ENCODE data around the gene TXNRD2.
"Not testable (repeated sequence)": the region's sequence is repeated elsewhere in the genome, so short reads cannot be mapped to it uniquely, and the experiment has no call there.

TXNRD2 gene

DNA sequence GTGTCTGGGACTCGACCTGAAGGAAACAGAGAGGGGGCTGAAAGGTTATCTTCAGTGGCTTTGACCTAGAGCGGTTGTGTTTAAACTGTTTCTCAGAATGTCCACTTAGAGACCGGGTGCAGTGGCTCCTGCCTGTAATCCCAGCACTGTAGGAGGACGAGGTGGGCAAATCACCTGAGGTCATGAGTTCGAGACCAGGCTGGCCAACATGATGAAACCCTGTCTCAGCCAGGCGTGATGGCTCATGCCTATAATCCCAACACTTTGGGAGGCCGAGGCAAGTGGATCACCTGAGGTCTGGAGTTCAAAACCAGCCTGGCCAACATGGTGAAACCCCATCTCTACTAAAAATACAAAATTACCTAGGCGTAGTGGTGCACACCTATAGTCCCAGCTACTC is 58.2 kb downstream of the TXNRD2 start:
- H2AFZ ChIP-seq (ENCODE audit: low read length); H4K8ac ChIP-seq (ENCODE audit: low read depth, low read length); H3K14ac ChIP-seq (ENCODE audit: low read length); H2BK12ac ChIP-seq (ENCODE audit: low read length); H3K27ac ChIP-seq (replicated peaks; ENCODE audit: low read length); H3K4me3 ChIP-seq (ENCODE audit: low read length in 2 of 2); H3K18ac ChIP-seq (ENCODE audit: low read length); H3K4me2 ChIP-seq (ENCODE audit: insufficient read depth, low read length, poor library complexity, severe bottlenecking); DNase-seq (ENCODE audit: low spot score); H3K36me3 ChIP-seq (replicated peaks in 1 of 2; ENCODE audit: control insufficient read depth in 2 of 2, insufficient read depth in 2 of 2, low read length in 2 of 2); H4K91ac ChIP-seq (ENCODE audit: low read depth, low read length, poor library complexity); H3K4ac ChIP-seq (ENCODE audit: low read length); H3K79me1 ChIP-seq (ENCODE audit: low read depth, low read length); H2BK120ac ChIP-seq (ENCODE audit: low read depth, low read length); H2BK15ac ChIP-seq (ENCODE audit: low read length); H3K27me3 ChIP-seq (ENCODE audit: control insufficient read depth in 3 of 3, insufficient read depth in 3 of 3, low read depth in 1 of 3, low read length in 3 of 3); H3K9me3 ChIP-seq (replicated peaks in 1 of 2; ENCODE audit: control insufficient read depth in 2 of 2, insufficient read depth in 1 of 2, low read depth in 1 of 2, low read length in 2 of 2); H3K23ac ChIP-seq (ENCODE audit: low read depth, low read length, poor library complexity); H3K9ac ChIP-seq (ENCODE audit: low read depth, low read length, poor library complexity): not testable (repeated sequence)
- peak overlapping the region; percentile 75 for H2BK5ac ChIP-seq (ENCODE audit: low read length)
- peak overlapping the region; percentile 95 for H2AK5ac ChIP-seq (ENCODE audit: low read depth, low read length)
- WGBS, 2 donors (ENCODE audit: extremely low coverage in 2 of 2, insufficient read length in 2 of 2, insufficient replicate concordance in 1 of 2): no CpG with 5 or more reads among the region's 8 CpGs
- peaks cover 28 to 38% of the 10 kb centered on the region in 2 donors for H3K4me1 ChIP-seq (ENCODE audit: control insufficient read depth in 2 of 2, insufficient read depth in 1 of 2, low read depth in 1 of 2, low read length in 2 of 2)

DNA sequence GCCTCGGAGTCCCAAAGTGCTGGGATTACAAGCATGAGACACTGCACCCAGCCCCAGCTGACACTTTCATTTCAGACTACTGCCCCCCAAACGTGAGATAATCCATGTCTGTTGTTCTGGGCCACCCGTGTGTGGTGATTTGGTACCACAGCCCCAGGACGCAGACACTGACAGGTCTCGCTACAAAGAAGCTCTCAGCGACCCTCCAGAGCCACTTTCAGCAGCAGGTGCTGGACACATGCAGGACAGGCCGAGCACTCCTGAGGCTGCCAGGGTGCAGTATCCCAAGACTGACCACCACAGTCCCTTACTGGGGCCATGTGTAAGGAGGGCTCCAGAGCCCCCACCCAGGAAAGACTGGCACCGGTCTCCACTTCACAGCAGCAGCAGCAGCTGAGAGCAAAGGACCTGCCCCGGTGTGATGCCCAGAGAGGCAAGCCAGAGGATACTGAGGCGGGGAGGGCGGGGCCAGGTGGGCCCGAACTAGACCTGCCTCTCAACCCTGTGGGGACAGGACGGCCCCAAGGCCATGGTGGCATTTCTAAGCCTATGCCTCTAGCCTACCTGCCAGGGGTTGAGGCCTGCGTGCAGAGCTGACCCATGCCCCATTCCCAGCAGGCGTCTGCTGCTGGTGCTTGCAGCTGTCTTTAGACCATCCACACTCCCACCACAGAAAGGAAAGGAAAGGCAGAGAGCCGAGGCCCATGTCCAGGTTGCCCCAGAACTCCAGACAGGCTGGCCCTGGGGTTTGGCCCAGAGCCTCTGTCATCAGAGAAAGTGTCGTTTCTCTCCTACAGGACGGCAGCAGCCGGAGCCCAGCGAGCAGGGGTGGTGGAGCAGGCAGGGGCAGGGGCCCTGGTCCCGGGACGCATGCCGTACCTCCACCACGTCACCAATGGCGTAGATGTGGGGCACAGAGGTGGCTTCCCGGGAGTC is 58.9 kb downstream of the TXNRD2 start:
- peak overlapping the region; percentile 69 for H2BK15ac ChIP-seq (ENCODE audit: low read length)
- peak overlapping the region; percentile 95 for H2AK5ac ChIP-seq (ENCODE audit: low read depth, low read length)
- no peaks in the 10 kb centered on the region for H3K36me3 ChIP-seq (replicated peaks in 1 of 2; ENCODE audit: control insufficient read depth in 2 of 2, insufficient read depth in 2 of 2, low read length in 2 of 2)
- peak overlapping the region; percentile 94 for H3K18ac ChIP-seq (ENCODE audit: low read length)
- peaks cover 28 to 44% of the 10 kb centered on the region in 2 donors for H3K4me1 ChIP-seq (ENCODE audit: control insufficient read depth in 2 of 2, insufficient read depth in 1 of 2, low read depth in 1 of 2, low read length in 2 of 2)
- H3K4me2 ChIP-seq (ENCODE audit: insufficient read depth, low read length, poor library complexity, severe bottlenecking): no peak overlapping the region
- peak overlapping the region; percentile 96 for H2BK12ac ChIP-seq (ENCODE audit: low read length)
- peaks cover 11% of the 10 kb centered on the region for H3K79me1 ChIP-seq (ENCODE audit: low read depth, low read length)
- DNase-seq (ENCODE audit: low spot score): no peak
- peak overlapping the region; percentile 75 for H2BK5ac ChIP-seq (ENCODE audit: low read length)
- H4K8ac ChIP-seq (ENCODE audit: low read depth, low read length): peak overlapping the region; percentile 0
- H3K27ac ChIP-seq (replicated peaks; ENCODE audit: low read length): peak overlapping the region; percentile 97
- no peak overlapping the region for H3K9ac ChIP-seq (ENCODE audit: low read depth, low read length, poor library complexity)
- WGBS, 2 donors (ENCODE audit: extremely low coverage in 2 of 2, insufficient read length in 2 of 2, insufficient replicate concordance in 1 of 2): no CpG with 5 or more reads among the region's 26 CpGs
- peak overlapping the region; percentile 81 for H3K23ac ChIP-seq (ENCODE audit: low read depth, low read length, poor library complexity)
- no peak overlapping the region for H3K4me3 ChIP-seq (ENCODE audit: low read length in 2 of 2)
- H3K4ac ChIP-seq (ENCODE audit: low read length): peak overlapping the region; percentile 57
- H4K91ac ChIP-seq (ENCODE audit: low read depth, low read length, poor library complexity): peak overlapping the region; percentile 65
- H2AFZ ChIP-seq (ENCODE audit: low read length): no peak overlapping the region
- H2BK120ac ChIP-seq (ENCODE audit: low read depth, low read length): no peak overlapping the region
- H3K27me3 ChIP-seq (ENCODE audit: control insufficient read depth in 3 of 3, insufficient read depth in 3 of 3, low read depth in 1 of 3, low read length in 3 of 3): peaks cover 0 to 3% (median 0%) of the 10 kb centered on the region in 3 experiments
- peak overlapping the region; percentile 66 for H3K14ac ChIP-seq (ENCODE audit: low read length)
- H3K9me3 ChIP-seq (replicated peaks in 1 of 2; ENCODE audit: control insufficient read depth in 2 of 2, insufficient read depth in 1 of 2, low read depth in 1 of 2, low read length in 2 of 2): no peaks in the 10 kb centered on the region

DNA sequence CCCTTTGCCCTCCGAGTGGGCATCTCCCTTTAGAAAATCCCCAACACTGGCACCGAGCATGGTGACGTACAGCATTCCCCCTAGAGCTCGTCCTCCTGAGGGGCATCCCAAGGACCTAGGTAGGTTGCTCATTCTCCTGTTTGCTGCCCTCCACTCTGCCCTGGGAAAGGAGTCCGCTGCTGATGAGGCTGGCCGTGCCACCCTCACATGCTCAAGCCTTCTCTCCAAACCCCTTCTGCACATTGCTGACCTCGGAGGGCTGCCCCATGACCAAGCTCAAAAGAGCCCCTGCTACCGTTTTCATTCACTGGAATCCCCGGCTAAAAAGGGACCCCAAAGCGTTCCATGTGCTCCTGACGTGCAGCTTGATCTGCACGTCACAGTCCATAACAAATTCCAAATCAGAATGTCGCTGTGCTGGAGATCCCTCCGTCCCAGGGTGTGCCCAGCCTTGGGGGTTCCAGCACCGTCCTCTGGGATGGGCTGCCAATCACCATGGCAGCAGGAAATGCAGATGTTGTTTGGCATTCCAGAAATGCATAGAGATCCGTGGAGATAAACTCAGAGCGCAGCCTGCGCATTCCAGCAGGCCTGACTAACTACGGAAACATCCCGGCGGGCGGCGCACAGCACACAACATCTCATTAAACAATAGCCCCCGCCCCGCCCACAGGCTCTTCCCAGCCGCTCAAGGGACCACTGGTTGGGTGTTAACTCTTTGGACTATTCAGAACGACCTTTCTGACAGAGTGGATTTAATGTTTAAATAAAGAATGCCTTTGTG is 60.6 kb downstream of the TXNRD2 start:
- Histone ChIP-seq H3K23ac (ENCODE audit: low read depth, low read length, poor library complexity) (peak overlapping the region; percentile 4), H2AFZ (ENCODE audit: low read length) (peak overlapping the region; percentile 81), H4K91ac (ENCODE audit: low read depth, low read length, poor library complexity) (peak overlapping the region; percentile 81), H4K8ac (ENCODE audit: low read depth, low read length) (peak overlapping the region; percentile 92), H3K79me1 (ENCODE audit: low read depth, low read length) (peaks cover 15% of the 10 kb centered on the region), H2AK5ac (ENCODE audit: low read depth, low read length) (peak overlapping the region; percentile 99), H3K36me3 (replicated peaks in 1 of 2; ENCODE audit: control insufficient read depth in 2 of 2, insufficient read depth in 2 of 2, low read length in 2 of 2) (peaks cover 0 to 3% of the 10 kb centered on the region in 2 donors), H2BK120ac (ENCODE audit: low read depth, low read length) (peak overlapping the region; percentile 42), H3K18ac (ENCODE audit: low read length) (peak overlapping the region; percentile 96), H3K27ac (replicated peaks; ENCODE audit: low read length) (peak overlapping the region; percentile 97), H3K4me2 (ENCODE audit: insufficient read depth, low read length, poor library complexity, severe bottlenecking) (peak overlapping the region; percentile 47), H2BK12ac (ENCODE audit: low read length) (peak overlapping the region; percentile 99), H3K9me3 (replicated peaks in 1 of 2; ENCODE audit: control insufficient read depth in 2 of 2, insufficient read depth in 1 of 2, low read depth in 1 of 2, low read length in 2 of 2) (no peaks in the 10 kb centered on the region), H3K27me3 (ENCODE audit: control insufficient read depth in 3 of 3, insufficient read depth in 3 of 3, low read depth in 1 of 3, low read length in 3 of 3) (no peaks in the 10 kb centered on the region), H3K4me1 (ENCODE audit: control insufficient read depth in 2 of 2, insufficient read depth in 1 of 2, low read depth in 1 of 2, low read length in 2 of 2) (peaks cover 28 to 47% of the 10 kb centered on the region in 2 donors), H3K4me3 (ENCODE audit: low read length in 2 of 2) (peak overlapping the region; percentile 35 to 73), H3K9ac (ENCODE audit: low read depth, low read length, poor library complexity) (peak overlapping the region; percentile 92), H2BK15ac (ENCODE audit: low read length) (peak overlapping the region; percentile 91), H3K4ac (ENCODE audit: low read length) (peak overlapping the region; percentile 96), H3K14ac (ENCODE audit: low read length) (peak overlapping the region; percentile 65), H2BK5ac (ENCODE audit: low read length) (peak overlapping the region; percentile 84)
- WGBS, 2 donors (ENCODE audit: extremely low coverage in 2 of 2, insufficient read length in 2 of 2, insufficient replicate concordance in 1 of 2): no CpG with 5 or more reads among the region's 27 CpGs
- peak; percentile 92 for DNase-seq (ENCODE audit: low spot score)

All from neuronal stem cell (in vitro differentiated cells).